Tibial nerve (tissue), 4 donors: ENCODE measurements around the gene GTPBP4. TPM values are rescaled to one million over a fixed set of nuclear protein-coding genes. Genes with fewer than 3 reads are reported as not detected.

Source experiments
- DNase-seq, 2 donors: peaks; one replicate each; pipeline ENCODE4 v3.0.0-alpha.2; 2019; ENCODE audit warnings: low spot score in 2 of 2
- H3K27ac ChIP-seq, 4 donors: fragments of 200-600 bp; sonication (generic) in 3 of 4; one replicate each; pipeline ENCODE4 v1.5.1; 2017 to 2019; ENCODE audit warnings: mild to moderate bottlenecking in 1 of 4
- H3K27me3 ChIP-seq, 2 donors: fragments of 200-600 bp; sonication (generic) in 1 of 2; one replicate each; pipeline versions ENCODE4 v1.5.1 to v1.6.0; 2017 to 2019
- H3K36me3 ChIP-seq, 3 donors: fragments of 200-600 bp; sonication (generic); one replicate each; pipeline ENCODE4 v1.5.1; 2018 to 2019
- H3K4me1 ChIP-seq, 4 donors: fragments of 200-600 bp; sonication (generic) in 3 of 4; one replicate each; pipeline ENCODE4 v1.5.1; 2017 to 2019
- H3K4me3 ChIP-seq, 4 donors: fragments of 200-600 bp; sonication (generic) in 3 of 4; one replicate each; pipeline ENCODE4 v1.5.1; 2017 to 2019; ENCODE audit warnings: mild to moderate bottlenecking in 1 of 4, moderate library complexity in 1 of 4
- H3K9me3 ChIP-seq, 4 donors: fragments of 200-600 bp; sonication (generic) in 3 of 4; one replicate each; pipeline ENCODE4 v1.5.1; 2017 to 2019
- CTCF ChIP-seq, 5 experiments: fragments of 200-600 bp in 3 of 5; fragments of 450-650 bp in 2 of 5; sonication (generic) in 3 of 5; IDR thresholded peaks; one replicate each; pipeline ENCODE4 v1.5.1; 2016 to 2019; ENCODE audit warnings: antibody characterized with exemption in 5 of 5, mild to moderate bottlenecking in 3 of 5, moderate library complexity in 2 of 5
- EP300 ChIP-seq, 2 donors: sonication (generic); formaldehyde crosslinking; IDR thresholded peaks; one replicate each; pipeline ENCODE4 v1.6.1; 2017; ENCODE audit warnings: antibody characterized with exemption in 2 of 2, mild to moderate bottlenecking in 1 of 2
- POLR2A ChIP-seq, 2 donors: fragments of 450-650 bp; IDR thresholded peaks; one replicate each; pipeline ENCODE4 v1.6.1; 2017; ENCODE audit warnings: antibody characterized with exemption in 2 of 2, mild to moderate bottlenecking in 2 of 2, moderate library complexity in 2 of 2
- WGBS, 2 donors: methylation state at CpG; one replicate each; pipeline ENCODE4 v1.1.5; 2018; 5-methylcytosine and 5-hydroxymethylcytosine counted together
- total RNA-seq, 4 donors: library from RNA; depleted of rRNA; stranded (reverse); fragments of >200 nt; gene quantifications; one replicate each; pipeline ENCODE4 v1.1.0, GENCODE V29; 2016

GTPBP4 gene
- total RNA-seq, 4 donors from 2014 or later = 19.0 to 45.0 (median 33.9) TPM

DNA sequence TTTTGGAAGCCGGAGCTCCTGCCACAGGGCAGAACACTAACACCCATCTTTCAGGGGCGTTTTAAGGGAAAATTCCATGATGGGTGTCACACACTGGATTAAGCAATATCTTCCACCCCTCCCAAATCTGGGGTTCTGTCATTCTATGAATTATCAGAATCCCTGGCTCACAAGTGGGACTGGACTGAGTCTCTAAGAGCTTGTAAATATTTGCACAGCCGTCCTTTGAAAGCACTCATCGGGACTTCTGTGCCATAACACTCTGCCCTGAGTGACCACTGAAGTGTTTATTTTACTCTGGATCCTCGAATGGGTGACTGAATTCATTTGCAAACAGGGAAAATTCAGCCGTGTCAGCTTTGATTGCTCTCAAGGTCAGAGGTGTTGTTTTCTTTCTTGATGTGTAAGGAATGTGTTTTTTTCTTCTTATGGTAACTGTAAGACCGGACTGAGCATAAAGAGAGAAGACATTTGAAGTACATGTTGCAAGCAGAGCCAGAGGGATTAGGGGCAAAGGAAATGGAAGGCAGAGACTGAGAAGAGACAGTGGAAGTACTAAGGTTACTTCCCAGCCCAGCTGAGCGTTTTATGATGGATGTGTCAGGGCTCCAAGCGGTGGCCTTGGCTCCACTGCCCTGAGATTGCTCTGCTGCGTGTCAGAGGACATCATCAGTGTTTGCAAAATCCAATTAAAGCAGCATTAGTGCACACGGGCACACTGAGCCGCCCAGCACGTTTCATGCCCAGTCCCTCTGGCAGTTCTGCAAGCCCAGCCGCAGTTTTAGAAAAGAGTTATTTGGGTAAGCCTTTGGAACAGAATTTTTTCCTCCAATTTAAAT, 17.7 kb upstream of the GTPBP4 start:
- Histone ChIP-seq H3K4me3 (no peak overlapping the region), H3K27ac (no peak overlapping the region), H3K27me3 (no peaks in the 10 kb centered on the region), H3K9me3 (peaks cover 0 to 27% (median 0%) of the 10 kb centered on the region in 4 donors), H3K36me3 (no peaks in the 10 kb centered on the region), H3K4me1 (peaks cover 0 to 7% (median 0%) of the 10 kb centered on the region in 4 donors)
- WGBS, 2 donors = 36 to 40% methylated on average over 14 of the region's 14 CpGs
- no peak for TF ChIP-seq EP300 (IDR thresholded peaks at IDR 0.05)
- TF ChIP-seq CTCF (IDR thresholded peaks at IDR 0.05) = no peak
- TF ChIP-seq POLR2A (IDR thresholded peaks at IDR 0.05) = no peak
- no peak for DNase-seq

GRCh38 chr10:971150-971542, 17.1 kb upstream of the GTPBP4 start:
- no peak for TF ChIP-seq EP300 (IDR thresholded peaks at IDR 0.05)
- no peak for TF ChIP-seq POLR2A (IDR thresholded peaks at IDR 0.05)
- TF ChIP-seq CTCF (IDR thresholded peaks at IDR 0.05) = no peak
- DNase-seq = peak in 1 of 2 donors; percentile 21
- Histone ChIP-seq H3K27me3 (no peaks in the 10 kb centered on the region), H3K9me3 (peaks cover 0 to 27% (median 0%) of the 10 kb centered on the region in 4 donors), H3K27ac (no peak overlapping the region), H3K4me3 (no peak overlapping the region), H3K4me1 (peaks cover 0 to 7% (median 0%) of the 10 kb centered on the region in 4 donors), H3K36me3 (peaks cover 0 to under 1% (median 0%) of the 10 kb centered on the region in 3 donors)
- 67 to 79% methylated on average over 4 of the region's 4 CpGs for WGBS, 2 donors

GRCh38 chr10:971613-972012, 16.6 kb upstream of the GTPBP4 start:
- 82 to 86% methylated on average over 12 of the region's 12 CpGs for WGBS, 2 donors
- no peak overlapping the region for H3K4me3 ChIP-seq
- TF ChIP-seq CTCF (IDR thresholded peaks at IDR 0.05) (no peak), POLR2A (IDR thresholded peaks at IDR 0.05) (no peak), EP300 (IDR thresholded peaks at IDR 0.05) (no peak)
- peaks cover 0 to 27% (median 0%) of the 10 kb centered on the region in 4 donors for H3K9me3 ChIP-seq
- H3K4me1 ChIP-seq = peaks cover 0 to 7% (median 0%) of the 10 kb centered on the region in 4 donors
- H3K27me3 ChIP-seq = no peaks in the 10 kb centered on the region
- H3K27ac ChIP-seq = no peak overlapping the region
- peaks cover 0 to 5% (median 0%) of the 10 kb centered on the region in 3 donors for H3K36me3 ChIP-seq
- DNase-seq = no peak

GRCh38 chr10:972763-973162, 15.5 kb upstream of the GTPBP4 start:
- Histone ChIP-seq H3K9me3 (peaks cover 0 to 18% (median 0%) of the 10 kb centered on the region in 4 donors), H3K36me3 (peaks cover 0 to 8% (median 0%) of the 10 kb centered on the region in 3 donors), H3K27ac (no peak overlapping the region), H3K4me3 (no peak overlapping the region), H3K27me3 (no peaks in the 10 kb centered on the region), H3K4me1 (peaks cover 0 to 7% (median 0%) of the 10 kb centered on the region in 4 donors)
- WGBS, 2 donors = 76 to 86% methylated on average over 8 of the region's 8 CpGs
- no peak for TF ChIP-seq CTCF (IDR thresholded peaks at IDR 0.05)
- TF ChIP-seq EP300 (IDR thresholded peaks at IDR 0.05) = no peak
- no peak for TF ChIP-seq POLR2A (IDR thresholded peaks at IDR 0.05)
- no peak for DNase-seq
